HG02571 (cell line): ENCODE measurements around the gene NAT9.

Source experiments
- ATAC-seq: cut with Tn5 transposase; IDR thresholded peaks from one replicate; pipeline ENCODE4 v1.9.1; 2021; ENCODE audit warnings: mild to moderate bottlenecking, moderate library complexity; ENCODE audit not compliant: unreplicated experiment

Gene NAT9

GRCh38 chr17:74806334-74806733 is 30.2 kb upstream of the NAT9 start:
- no peak for ATAC-seq

- no peak for ATAC-seq
Measured at GRCh38 chr17:74805591-74805991, 29.4 kb upstream of the NAT9 start.

- ATAC-seq = no peak
Measured at GRCh38 chr17:74804683-74805082, 28.5 kb upstream of the NAT9 start.

- no peak for ATAC-seq
Measured at GRCh38 chr17:74803971-74804370, 27.8 kb upstream of the NAT9 start.

- ATAC-seq = no peak
Measured at GRCh38 chr17:74803388-74803930, 27.3 kb upstream of the NAT9 start.

GRCh38 chr17:74801896-74802295 is 25.8 kb upstream of the NAT9 start:
- ATAC-seq = no peak

- ATAC-seq = no peak
Measured at GRCh38 chr17:74800531-74800930, 24.4 kb upstream of the NAT9 start.

GRCh38 chr17:74799097-74799496 is 23.0 kb upstream of the NAT9 start:
- no peak for ATAC-seq

GRCh38 chr17:74798239-74798707 is 22.1 kb upstream of the NAT9 start:
- no peak for ATAC-seq

- no peak for ATAC-seq
Measured at GRCh38 chr17:74797824-74798223, 21.7 kb upstream of the NAT9 start.

GRCh38 chr17:74796866-74797265 is 20.7 kb upstream of the NAT9 start:
- ATAC-seq = no peak

GRCh38 chr17:74796211-74796610 is 20.1 kb upstream of the NAT9 start:
- no peak for ATAC-seq

GRCh38 chr17:74795327-74796020 is 19.3 kb upstream of the NAT9 start:
- no peak for ATAC-seq

- no peak for ATAC-seq
Measured at GRCh38 chr17:74792586-74793105, 16.5 kb upstream of the NAT9 start.

GRCh38 chr17:74790161-74791058 is 14.3 kb upstream of the NAT9 start:
- no peak for ATAC-seq

- no peak for ATAC-seq
Measured at GRCh38 chr17:74786431-74787055, 10.4 kb upstream of the NAT9 start.

GRCh38 chr17:74785981-74786360 is 9.8 kb upstream of the NAT9 start:
- no peak for ATAC-seq

GRCh38 chr17:74785096-74785980 is 9.2 kb upstream of the NAT9 start:
- no peak for ATAC-seq

GRCh38 chr17:74784125-74784810 is 8.1 kb upstream of the NAT9 start:
- ATAC-seq = no peak

GRCh38 chr17:74782571-74782970 is 6.4 kb upstream of the NAT9 start:
- no peak for ATAC-seq
